ENCODE data around the gene HOXD3.

The HOXD3 gene

GRCh38 chr2:176137906-176138305 lies 19.2 kb upstream of the HOXD3 start:
- Histone ChIP-seq H3K9ac (ENCODE audit: low read depth, low read length) (no peak overlapping the region), H3K27me3 (ENCODE audit: insufficient read depth, low read length, poor library complexity) (peaks cover 6% of the 10 kb centered on the region), H3K4me1 (ENCODE audit: insufficient read depth, low read length) (peaks cover 12% of the 10 kb centered on the region), H3K36me3 (ENCODE audit: insufficient read depth, low read length) (no peaks in the 10 kb centered on the region), H3K4me3 (ENCODE audit: low read depth in 1 of 2, low read length in 2 of 2) (no peak overlapping the region), H3K4me2 (ENCODE audit: insufficient read depth, low read length) (no peak overlapping the region), H3K79me2 (ENCODE audit: insufficient read depth, low read length) (no peaks in the 10 kb centered on the region), H4K20me1 (ENCODE audit: insufficient read depth, low read length) (no peaks in the 10 kb centered on the region), H3K9me3 (ENCODE audit: insufficient read depth, low read length, severe bottlenecking) (no peaks in the 10 kb centered on the region), H2AFZ (ENCODE audit: low read depth, low read length) (no peak overlapping the region), H3K27ac (ENCODE audit: low read length) (no peak overlapping the region)
- DNase-seq (no peak), ATAC-seq (ENCODE audit: insufficient read depth, low read depth) (no peak)
- TF ChIP-seq EZH2 (IDR thresholded peaks at IDR 0.05; ENCODE audit: borderline replicate concordance, low read depth, low read length, severe bottlenecking) (no peak), CTCF (IDR thresholded peaks at IDR 0.05; ENCODE audit: borderline replicate concordance, extremely low read depth, low read length, poor library complexity, severe bottlenecking) (no peak)

GRCh38 chr2:176138526-176138922 lies 18.6 kb upstream of the HOXD3 start:
- ATAC-seq (ENCODE audit: insufficient read depth, low read depth) (no peak), DNase-seq (no peak)
- H3K27me3 ChIP-seq (ENCODE audit: insufficient read depth, low read length, poor library complexity): peaks cover 2% of the 10 kb centered on the region
- H3K9ac ChIP-seq (ENCODE audit: low read depth, low read length): no peak overlapping the region
- H3K4me1 ChIP-seq (ENCODE audit: insufficient read depth, low read length): peaks cover 12% of the 10 kb centered on the region
- no peak for TF ChIP-seq EZH2 (IDR thresholded peaks at IDR 0.05; ENCODE audit: borderline replicate concordance, low read depth, low read length, severe bottlenecking)
- TF ChIP-seq CTCF (IDR thresholded peaks at IDR 0.05; ENCODE audit: borderline replicate concordance, extremely low read depth, low read length, poor library complexity, severe bottlenecking): no peak
- no peaks in the 10 kb centered on the region for H3K9me3 ChIP-seq (ENCODE audit: insufficient read depth, low read length, severe bottlenecking)
- no peaks in the 10 kb centered on the region for H3K79me2 ChIP-seq (ENCODE audit: insufficient read depth, low read length)
- H4K20me1 ChIP-seq (ENCODE audit: insufficient read depth, low read length): no peaks in the 10 kb centered on the region
- H2AFZ ChIP-seq (ENCODE audit: low read depth, low read length): no peak overlapping the region
- H3K4me2 ChIP-seq (ENCODE audit: insufficient read depth, low read length): no peak overlapping the region
- no peaks in the 10 kb centered on the region for H3K36me3 ChIP-seq (ENCODE audit: insufficient read depth, low read length)
- H3K4me3 ChIP-seq (ENCODE audit: low read depth in 1 of 2, low read length in 2 of 2): no peak overlapping the region
- H3K27ac ChIP-seq (ENCODE audit: low read length): no peak overlapping the region

- Histone ChIP-seq H3K27ac (ENCODE audit: low read length) (no peak overlapping the region), H3K36me3 (ENCODE audit: insufficient read depth, low read length) (no peaks in the 10 kb centered on the region), H2AFZ (ENCODE audit: low read depth, low read length) (no peak overlapping the region), H3K9ac (ENCODE audit: low read depth, low read length) (no peak overlapping the region), H3K79me2 (ENCODE audit: insufficient read depth, low read length) (no peaks in the 10 kb centered on the region), H3K4me1 (ENCODE audit: insufficient read depth, low read length) (peaks cover 12% of the 10 kb centered on the region), H4K20me1 (ENCODE audit: insufficient read depth, low read length) (no peaks in the 10 kb centered on the region), H3K9me3 (ENCODE audit: insufficient read depth, low read length, severe bottlenecking) (no peaks in the 10 kb centered on the region), H3K4me3 (ENCODE audit: low read depth in 1 of 2, low read length in 2 of 2) (no peak overlapping the region), H3K27me3 (ENCODE audit: insufficient read depth, low read length, poor library complexity) (no peaks in the 10 kb centered on the region), H3K4me2 (ENCODE audit: insufficient read depth, low read length) (no peak overlapping the region)
- ATAC-seq (ENCODE audit: insufficient read depth, low read depth) (no peak), DNase-seq (no peak)
- no peak for TF ChIP-seq CTCF (IDR thresholded peaks at IDR 0.05; ENCODE audit: borderline replicate concordance, extremely low read depth, low read length, poor library complexity, severe bottlenecking)
- TF ChIP-seq EZH2 (IDR thresholded peaks at IDR 0.05; ENCODE audit: borderline replicate concordance, low read depth, low read length, severe bottlenecking): no peak
Observed at GRCh38 chr2:176138923-176139660, 18.0 kb upstream of the HOXD3 start.
